Inflammatory macrophage treated with lipopolysaccharide for 4 hours (primary cell): ENCODE data around the gene PLK4.
A peak's percentile ranks its signal among the peaks of the same experiment; 100 is the strongest.
"Not testable (repeated sequence)": the region's sequence is repeated elsewhere in the genome, so short reads cannot be mapped to it uniquely, and the experiment has no call there.

Experiments used
- DNase-seq: peaks from one replicate; pipeline ENCODE4 v3.0.0-alpha.2; 2020

PLK4 gene

DNA sequence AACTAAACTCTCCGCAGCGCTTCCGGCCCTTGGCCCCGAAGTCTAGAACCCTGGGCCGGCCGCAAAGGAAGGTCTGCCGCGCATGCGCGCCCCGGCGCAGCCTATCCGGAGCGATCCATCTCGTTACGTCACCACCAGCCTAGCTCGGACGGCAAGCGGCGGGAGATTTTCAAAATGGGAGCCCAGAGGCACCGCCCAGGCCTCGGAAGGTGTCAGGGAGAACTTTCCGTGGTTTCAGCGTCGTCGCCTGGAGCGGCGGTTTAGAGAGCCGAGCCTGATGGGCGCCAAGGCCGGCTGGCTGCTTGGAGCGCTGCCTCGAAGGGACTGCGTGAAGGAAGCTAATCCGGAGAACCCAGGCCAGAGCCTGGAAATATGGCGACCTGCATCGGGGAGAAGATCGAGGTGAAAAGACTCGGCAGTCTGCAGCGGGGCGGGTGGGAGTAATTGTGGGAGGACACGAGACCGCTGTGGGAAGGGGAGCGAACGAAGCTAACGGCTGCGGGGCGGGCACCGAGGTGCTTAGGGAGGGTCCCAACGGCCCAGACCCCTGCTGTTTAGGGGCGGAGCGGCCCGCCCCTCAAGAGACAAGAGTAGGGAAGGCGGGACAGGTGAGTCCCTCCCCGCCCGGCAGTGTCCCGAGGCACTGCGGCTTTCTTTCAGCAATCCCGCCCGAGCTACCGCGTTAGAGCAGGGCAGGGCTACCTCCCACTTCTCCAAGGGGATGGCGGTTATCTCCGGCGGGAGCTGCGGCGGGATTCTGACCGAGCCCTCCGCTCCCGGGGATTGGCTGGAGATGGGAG is at the start of gene PLK4:
Gene PLK4 (plus strand): TSS at position 131 of the 800 bp plus-strand sequence. CDS start 242 bp downstream, at position 373.
- DNase-seq: peak; percentile 98

DNA sequence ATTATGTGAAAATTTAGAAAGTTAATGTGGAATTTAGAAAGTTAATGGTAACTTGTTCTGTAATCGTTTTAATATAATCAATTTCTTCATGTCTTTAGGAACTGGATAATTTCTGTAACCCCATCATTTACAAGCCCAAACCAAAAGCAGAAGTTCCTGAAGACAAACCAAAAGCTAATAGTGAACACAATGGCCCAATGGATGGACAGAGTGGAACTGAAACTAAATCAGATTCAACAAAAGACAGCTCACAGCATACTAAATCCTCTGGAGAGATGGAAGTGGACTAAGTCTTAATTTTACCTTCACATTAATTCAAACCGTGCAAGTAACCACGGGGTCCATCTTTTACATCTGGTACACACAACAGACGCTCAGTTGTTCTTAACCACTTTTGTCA is 48.1 kb upstream of the PLK4 start:
- DNase-seq: peak; percentile 47

GRCh38 chr4:127843704-127844600 is 36.7 kb upstream of the PLK4 start:
- no peak for DNase-seq

DNA sequence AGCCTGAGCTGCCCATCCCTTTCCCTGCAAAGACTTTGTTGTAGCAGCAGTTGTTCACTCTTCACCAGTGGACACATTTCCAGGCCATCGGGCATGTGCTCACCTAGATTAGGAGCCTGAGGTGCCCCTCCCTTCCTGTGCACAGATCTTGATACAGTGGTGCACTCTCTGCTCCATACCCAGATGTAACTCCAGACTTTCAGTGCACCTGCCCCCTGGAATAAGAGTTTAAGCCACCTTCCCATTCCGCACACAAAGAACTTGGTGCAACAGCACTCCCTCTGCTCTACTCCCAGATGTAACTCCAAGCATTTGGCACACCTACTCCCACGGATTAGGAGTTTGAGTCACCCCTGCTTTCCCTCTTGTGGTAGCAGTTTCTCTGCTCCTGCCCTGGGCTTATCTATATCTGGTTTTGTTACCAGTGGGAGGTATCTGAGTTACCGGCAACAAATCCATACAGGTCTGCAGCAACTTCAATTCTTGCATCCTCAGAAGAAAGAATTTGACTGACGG is 36.0 kb upstream of the PLK4 start:
- DNase-seq: no peak

DNA sequence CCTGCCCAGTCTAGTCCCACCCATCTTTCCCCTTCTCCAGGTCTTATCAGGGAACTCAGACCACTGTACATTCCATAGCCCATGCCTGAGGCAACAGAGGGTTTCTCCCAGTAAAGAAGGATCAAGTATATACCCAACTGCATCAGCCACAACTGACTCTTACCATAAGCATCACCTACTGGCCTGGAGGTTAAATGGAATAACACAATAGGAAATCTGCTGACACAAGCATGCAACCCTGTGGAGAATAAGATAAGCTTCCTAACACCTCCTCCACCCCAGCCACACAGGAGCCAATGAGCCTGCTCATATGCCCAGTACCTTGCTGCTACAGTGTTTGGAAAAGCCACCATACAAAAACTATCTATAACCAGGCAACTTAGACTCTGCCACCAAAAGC is 34.6 kb upstream of the PLK4 start:
- no peak for DNase-seq

- DNase-seq: no peak
Measured at GRCh38 chr4:127846765-127847164, 33.9 kb upstream of the PLK4 start.

DNA sequence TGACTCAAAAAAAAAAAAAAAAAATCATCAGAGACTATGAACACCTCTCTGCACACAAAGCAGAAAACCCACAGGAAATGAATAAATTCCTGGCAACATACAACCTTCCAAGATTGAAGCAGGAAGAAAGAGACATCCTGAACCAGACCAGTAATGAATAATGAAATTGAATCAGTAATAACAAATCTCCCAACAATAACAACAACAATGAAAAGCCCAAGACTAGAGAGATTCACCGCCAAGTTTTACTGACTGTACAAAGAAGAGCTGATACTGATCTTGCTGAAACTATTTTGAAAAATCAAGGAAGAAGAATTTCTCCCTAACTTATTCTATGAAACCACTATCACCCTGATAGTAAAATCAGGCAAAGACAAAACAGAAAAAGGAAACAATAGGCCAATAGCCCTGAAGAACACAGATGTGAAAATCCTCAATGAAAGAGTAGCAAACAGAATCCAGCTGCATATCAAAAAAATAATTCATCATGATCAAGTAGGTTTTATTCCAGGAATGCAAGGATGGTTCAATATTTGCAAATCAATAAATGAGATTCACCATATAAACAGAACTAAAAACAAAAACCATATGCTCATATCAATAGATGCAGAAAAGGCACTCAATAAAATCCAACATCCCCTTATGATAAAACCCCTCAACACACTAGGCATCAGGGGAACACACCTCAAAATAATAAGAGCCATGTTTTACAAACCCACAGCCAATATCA is 31.0 kb upstream of the PLK4 start:
- no peak for DNase-seq

DNA sequence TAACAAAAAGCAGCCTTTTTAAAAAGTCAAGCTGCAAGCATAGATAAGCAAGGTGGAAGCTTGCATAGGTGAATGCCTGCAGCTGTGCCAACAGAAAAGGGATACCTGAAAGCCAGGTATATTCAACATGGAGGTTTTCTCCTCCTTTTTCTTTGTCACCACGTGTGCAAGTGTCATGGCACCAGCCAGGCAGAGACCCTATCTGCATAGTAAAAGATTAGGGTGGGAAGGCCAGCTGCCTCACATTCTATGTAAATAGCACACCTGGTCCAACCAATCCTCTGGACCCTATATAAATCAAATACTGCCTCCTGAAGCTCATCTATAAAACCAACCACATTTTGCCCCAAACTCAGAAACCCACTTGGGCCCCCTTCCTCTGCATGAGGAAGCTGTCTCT is 28.0 kb upstream of the PLK4 start:
- DNase-seq: no peak

DNA sequence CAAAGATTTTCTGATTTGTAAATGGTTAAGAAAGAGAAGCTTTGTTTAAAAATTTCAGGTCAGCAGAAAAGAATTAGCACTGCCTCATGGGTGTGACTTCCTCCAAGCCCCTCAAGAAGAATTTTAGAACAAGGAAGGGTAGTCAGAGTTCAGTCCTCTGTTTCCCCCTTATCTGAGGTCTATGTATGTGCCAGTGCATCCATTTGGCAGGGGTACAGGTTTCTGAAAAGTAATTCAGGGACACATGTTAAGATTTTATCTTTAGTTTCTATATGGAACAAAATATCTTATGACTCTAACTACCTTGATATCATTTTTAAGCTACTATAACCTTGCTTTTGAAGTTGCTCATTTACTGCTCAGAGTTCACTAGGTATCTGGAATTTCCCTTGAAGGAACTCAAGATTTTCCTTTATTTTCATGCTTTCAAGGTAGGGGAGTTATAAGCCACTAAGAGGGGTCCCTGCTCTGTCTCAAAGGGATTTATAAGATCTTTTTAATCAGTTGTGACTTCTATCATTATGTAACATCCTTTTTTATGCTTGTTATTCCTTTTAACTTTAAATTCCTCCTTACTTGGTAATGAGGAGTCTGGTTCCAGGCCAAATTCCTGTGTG is 24.4 kb upstream of the PLK4 start:
- no peak for DNase-seq

DNA sequence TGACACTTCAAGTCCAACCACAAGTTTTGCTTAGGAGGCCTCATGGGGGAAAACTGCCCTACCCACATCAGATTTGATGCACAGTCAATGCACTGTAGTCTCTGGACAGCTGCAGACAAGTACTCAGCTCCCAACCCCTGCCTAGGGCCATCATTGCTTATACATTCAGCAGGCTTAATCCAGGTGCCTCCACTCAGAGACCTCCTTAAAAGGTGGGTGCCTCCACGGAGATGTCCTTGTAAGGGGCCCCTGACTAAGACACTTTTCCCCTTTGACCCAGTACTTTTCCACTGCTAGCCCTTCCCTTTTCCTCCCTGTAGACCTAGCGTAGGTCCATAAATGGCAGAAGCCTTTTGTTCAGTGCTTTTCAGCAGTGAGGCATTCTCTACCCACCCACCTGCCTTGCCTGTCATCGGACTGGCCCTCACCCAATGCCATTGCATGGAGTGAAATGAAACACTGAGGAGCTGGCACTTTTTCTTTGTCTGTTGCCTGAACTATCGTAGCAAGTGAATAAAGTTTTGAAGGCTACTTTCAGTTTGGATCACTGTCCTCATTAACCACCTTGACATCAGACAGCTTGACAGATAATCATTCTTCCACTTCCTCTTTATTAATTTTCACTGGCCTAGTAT is 23.8 kb upstream of the PLK4 start:
- no peak for DNase-seq

DNA sequence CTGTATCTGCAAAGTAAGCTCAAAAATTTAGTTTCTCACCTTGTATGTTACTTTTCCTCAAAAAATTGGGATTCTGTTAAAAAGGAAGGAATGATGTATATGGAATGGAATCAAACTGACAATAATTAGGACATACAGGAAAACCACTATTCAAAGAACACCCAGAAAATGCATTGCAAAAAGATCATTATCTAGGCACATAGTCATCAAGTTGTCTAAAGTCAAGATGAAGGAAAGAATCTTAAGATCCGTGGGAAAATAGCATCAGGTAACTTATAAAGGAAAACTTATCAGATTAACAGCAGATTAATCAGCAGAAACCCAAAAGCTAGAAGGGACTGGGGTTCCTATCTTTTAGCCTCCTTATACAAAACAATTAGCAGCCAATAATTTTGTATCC is 23.1 kb upstream of the PLK4 start:
- no peak for DNase-seq

GRCh38 chr4:127868196-127868595 is 12.5 kb upstream of the PLK4 start:
- DNase-seq: no peak

- no peak for DNase-seq
Measured at GRCh38 chr4:127870281-127870680, 10.4 kb upstream of the PLK4 start.

GRCh38 chr4:127870688-127871087 is 10.0 kb upstream of the PLK4 start:
- DNase-seq: no peak

DNA sequence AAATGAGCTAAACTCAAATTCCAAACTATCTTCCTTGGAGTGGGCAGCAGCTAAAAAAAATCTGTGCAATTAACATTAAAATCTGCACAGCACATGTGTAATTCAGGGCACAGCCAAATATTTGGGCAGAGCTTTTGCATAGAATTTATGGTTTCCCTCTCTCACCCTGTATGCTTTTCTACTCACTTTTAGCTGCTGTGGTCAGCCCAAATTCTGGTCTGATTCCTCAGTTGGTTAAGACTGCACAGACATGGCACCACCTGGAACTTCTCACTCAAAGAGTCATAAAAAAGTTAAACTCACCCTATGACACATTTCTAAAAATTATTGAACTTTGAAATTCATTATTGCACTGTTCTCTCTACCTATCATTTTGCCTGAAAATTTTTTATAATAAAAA is 4.9 kb upstream of the PLK4 start:
- no peak for DNase-seq

DNA sequence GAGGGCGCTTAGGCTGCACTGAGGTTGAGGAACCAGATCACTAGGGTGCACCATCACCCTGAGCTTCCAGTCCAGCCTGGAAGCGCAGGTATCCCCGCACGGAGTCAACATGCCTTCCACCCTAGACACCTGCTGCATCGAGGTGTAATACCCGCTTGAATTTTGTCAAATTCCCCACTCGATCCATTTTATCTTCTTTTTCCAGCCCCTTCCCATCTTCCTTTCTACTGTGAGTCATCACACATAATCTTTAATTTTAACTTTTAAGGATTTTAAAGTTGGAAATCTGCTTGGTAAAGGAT is 821 bp downstream of the PLK4 start:
- DNase-seq: no peak

DNA sequence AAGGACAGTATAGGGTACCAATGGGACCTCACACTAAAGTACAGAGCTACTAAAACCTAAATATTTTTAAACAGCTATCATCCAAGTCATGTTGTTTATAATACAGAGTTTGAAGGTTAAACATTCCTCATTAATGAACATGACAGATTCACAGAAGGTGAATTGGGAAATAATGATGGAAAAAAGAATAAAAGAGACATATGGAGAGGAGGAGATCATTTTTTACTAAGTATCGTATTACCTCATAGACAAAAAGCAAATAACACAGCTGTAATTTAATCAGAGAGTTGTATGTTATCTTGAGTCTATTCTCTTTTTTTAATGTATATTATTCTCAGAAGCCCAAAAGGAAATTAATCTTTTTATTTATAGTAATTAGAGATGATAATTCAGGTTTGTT is 7.9 kb downstream of the PLK4 start:
- DNase-seq: no peak

- no peak for DNase-seq
Measured at GRCh38 chr4:127889903-127890302, 9.2 kb downstream of the PLK4 start.

DNA sequence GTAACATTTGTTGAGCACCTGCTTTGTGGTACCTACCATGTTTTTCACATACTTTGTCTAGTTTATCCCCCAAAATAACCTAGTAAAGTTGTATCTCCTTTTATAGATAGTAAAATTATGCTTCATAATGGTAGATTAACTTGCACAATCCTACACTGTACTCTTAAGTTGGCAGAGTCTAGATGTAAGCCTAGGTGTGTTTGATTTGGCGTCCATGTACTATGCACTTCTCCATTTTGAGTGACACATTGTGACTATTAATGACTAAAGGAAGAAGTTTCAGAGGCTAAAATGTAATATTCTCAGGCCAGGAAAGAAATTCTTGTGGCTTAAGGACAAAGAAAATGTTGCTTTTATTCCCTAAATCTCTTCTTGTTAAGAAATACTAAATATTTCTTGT is 15.4 kb downstream of the PLK4 start:
- DNase-seq: no peak

- DNase-seq: no peak
Measured at GRCh38 chr4:127896528-127896927, 15.8 kb downstream of the PLK4 start.

DNA sequence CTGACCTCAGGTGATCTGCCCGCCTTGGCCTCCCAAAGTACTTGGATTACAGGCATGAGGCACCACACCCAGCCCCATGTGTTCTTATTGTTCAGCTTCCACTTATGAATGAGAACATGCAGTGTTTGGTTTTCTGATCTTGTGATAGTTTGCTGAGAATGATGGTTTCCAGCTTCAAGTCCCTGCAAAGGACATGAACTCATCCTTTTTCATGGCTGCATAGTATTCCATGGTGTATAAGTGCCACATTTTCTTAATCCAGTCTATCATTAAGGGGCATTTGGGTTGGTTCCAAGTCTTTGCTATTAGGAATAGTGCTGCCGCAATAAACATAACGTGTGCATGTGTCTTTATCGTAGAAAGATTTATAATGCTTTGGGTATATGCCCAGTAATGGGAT is 19.0 kb downstream of the PLK4 start:
- not testable (repeated sequence) for DNase-seq

- DNase-seq: no peak
Measured at GRCh38 chr4:127905029-127905428, 24.3 kb downstream of the PLK4 start.
